NCI-H524 (cell line): ENCODE results near the gene PARP1.
A peak's percentile ranks its signal among the peaks of the same experiment; 100 is the strongest.

Source experiments
- DNase-seq, 2 experiments: peaks; one replicate each; lab custom pipeline; 2025; lab: John Stamatoyannopoulos, UW

The PARP1 gene

GRCh38 chr1:226405411-226405988 lies 2.4 kb downstream of the PARP1 start:
- no peak for DNase-seq

DNA sequence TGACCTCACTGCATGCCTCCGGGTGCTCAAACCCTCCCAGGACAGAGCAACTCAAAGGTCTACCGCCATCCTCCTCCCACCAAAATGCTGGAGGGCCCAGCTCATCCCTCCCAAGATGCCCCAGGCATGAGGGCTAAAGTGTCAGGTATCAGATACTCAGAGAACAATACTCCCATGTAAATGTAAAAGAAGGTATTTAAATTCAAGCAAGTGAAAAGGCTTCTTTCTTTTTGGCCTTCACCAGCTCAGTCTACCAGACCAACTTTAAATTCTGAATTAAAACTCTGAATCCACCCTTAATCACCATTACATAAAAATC lies 3.0 kb downstream of the PARP1 start:
- no peak for DNase-seq

DNA sequence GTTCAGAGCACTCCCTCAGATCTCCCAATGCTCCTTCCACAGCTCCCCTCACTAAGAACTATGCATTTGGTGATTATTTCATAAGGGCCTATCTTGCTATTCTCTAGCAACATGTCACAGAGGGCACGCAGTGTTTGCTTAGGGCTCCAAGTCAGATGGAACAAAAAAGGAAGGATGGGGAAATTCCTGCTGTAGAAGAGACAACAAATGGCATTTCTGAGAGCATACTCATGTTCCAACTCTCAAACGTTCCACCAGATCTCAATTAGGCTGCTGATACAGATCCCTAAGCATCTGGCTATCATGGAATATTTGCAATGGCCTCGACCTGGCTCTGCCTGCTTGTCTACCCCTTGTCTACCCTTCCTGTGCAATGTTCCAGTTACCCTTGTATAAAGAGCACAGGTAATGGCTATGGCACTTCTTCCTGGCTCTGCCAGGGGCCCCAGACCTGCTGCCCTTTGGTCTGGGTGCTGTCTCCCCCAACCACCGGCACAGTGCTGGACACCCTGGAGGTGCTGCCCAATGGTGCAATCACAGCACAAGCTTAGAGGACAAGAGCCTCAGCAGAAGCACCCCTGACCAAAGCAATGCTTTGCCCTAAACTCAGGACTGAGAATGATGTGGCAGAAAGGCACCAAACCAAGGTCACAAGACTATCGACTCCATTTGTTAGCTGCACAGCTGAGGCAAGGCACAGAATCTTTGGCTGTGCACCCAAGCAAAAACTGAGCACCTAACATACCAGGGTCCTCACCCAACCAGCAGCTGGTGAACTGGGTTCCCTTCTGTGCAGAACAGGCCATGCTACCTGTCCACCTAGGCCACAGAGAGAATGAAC lies 3.6 kb downstream of the PARP1 start:
- peak; percentile 15 to 74 for DNase-seq

DNA sequence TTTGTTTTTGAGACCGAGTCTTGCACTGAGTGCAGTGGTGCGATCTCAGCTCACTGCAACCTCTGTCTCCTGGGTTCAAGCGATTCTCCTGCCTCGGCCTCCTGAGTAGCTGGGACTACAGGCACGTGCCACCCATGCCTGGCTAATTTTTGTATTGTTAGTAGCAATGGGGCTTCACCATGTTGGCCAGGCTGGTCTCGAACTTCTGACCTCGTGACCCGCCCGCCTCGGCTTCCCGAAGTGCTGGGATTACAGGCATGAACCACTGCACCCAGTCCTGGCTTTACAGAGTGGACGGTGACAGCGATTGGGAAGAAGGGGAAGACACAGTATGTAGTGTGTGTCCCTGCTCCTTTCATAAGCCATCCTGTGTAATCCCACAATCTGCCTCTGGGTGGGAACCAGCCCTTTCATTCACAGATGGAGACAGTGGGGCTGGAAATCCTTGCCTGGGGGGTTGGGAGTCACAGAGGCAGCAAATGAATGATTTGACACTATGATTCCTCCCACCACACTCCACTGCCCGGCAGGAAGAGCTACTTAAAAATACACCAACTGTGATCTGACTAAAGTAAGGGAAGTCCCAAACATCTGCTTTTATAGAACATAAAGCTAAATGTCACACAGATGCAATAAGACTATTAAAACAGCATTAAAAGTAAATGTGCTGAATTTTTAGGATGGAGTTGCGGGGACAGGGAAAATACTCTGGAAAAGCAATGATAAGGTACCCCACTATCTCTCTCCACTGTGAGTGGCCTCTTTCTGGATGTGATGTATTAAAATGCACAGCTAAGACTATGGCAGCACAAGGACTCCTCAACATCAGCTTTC lies 4.5 kb downstream of the PARP1 start:
- peak; percentile 5 to 47 for DNase-seq

- DNase-seq = no peak
Observed at GRCh38 chr1:226402739-226403165, 5.1 kb downstream of the PARP1 start.

DNA sequence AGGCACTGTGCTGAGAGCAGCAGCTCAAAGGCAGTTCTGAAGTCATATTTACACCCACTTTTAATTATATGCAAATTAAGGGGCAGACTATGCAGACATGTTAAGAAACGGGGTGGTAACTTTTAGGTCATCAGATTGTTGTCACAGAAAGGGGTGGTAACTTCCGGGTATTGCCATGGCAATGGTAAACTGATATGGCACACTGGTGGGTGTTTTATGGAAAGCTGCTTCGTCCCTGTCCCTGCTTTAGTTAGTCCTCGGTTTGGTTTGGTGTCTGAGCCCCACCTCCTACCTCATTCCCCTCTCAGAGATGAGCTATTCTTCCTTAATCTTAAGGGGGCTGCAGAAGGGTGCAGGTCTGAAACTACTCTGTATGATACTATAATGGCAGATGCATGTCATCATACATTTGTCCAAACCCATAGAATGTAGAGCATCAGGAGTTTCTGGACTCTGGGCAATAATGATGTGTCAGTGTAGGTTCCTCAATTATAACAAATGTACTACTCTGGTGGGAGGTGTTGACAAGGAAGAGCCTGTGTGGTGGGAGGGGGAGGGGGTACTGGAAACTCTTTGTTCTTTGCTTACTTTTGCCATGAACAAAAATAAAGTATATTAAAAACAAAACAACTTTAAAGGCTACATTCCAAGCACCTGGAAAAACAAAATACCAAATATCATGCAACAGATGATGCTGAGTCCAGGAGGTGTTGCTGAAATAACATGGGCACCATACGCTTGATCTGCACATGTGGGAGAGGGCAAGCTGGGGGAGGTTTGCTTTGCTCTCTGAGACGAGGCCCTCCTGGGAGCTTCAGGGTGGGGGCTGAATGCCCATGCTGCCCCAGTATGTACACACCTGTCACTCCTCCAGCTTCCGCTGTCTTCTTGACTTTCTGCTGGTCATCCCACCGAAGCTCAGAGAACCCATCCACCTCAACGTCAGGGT lies 6.3 kb downstream of the PARP1 start:
- DNase-seq = no peak

DNA sequence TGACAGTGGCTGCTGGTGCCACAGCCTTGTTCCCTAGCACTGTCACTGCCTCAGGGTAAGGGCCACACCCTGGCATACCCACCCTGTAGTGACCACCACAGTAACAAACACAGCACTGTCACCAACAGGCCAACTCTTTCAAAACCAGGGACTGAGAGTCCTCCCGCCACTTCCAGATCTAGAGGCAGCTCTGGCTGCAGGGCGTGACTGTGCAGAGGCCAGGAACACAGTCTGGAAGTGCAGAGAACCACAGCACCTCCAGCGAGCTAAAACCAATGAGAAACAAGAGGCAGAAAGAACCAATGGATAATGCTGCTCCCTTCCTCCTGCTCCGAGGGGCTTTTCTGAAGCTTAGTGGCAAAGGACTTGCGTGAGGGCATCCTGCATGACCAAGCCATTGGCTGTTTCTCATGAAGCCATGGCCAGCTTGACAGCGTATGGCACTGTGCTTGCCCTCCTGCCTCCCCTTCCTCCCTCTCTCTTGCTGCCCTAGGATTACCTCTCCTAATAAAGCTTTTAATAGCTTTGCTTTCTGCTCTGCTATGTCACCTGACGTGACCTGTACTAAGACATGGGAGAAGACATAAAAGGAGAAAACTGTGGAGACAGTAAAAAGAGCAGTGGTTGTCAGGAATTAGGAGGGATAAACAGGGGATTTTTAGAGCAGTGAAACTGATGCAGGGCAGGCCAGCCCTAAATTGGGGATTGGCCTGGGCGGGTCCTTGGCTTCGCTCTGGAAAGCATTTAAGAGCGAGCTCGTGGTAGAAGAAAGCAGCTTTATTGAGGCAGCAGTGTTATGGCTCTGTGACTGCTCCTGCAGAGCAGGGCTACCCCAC lies 7.2 kb downstream of the PARP1 start:
- DNase-seq = no peak

DNA sequence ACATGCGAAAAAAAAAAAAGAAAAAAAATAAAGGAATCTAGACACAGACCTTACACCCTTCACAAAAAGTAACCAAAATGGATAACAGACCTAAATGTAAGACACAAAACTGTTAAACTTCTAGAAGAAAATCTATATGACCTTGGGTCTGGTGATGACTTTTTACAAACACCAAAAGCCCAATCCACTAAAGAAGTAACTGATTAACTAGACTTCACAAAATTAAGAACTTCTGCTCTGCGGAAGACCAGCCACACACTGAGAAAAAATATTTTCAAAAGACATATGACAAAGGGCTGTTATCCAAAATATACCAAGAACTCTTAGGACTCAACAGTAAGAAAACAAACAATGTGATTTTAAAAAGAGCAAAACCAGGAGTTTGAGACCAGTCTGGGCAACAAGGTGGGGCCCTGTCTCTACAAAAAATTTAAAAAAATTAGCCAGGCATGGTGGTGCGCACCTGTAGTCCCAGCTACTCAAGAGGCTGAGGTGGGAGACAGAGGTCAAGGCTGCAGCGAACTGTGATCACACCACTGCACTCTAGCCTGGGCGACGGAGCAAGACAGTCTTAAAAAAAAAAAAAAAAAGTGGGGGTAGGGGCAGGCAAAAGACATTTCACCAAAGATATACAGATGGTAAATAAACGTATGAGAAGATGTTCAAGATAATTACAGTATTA lies 9.8 kb downstream of the PARP1 start:
- DNase-seq = no peak

GRCh38 chr1:226397011-226397926 lies 10.6 kb downstream of the PARP1 start:
- DNase-seq = peak; percentile 10 to 55

- DNase-seq = no peak
Observed at GRCh38 chr1:226395753-226396152, 12.1 kb downstream of the PARP1 start.

- DNase-seq = no peak
Observed at GRCh38 chr1:226394462-226394861, 13.4 kb downstream of the PARP1 start.

GRCh38 chr1:226390681-226391080 lies 17.2 kb downstream of the PARP1 start:
- DNase-seq = no peak

GRCh38 chr1:226388131-226388530 lies 19.8 kb downstream of the PARP1 start:
- DNase-seq = no peak

DNA sequence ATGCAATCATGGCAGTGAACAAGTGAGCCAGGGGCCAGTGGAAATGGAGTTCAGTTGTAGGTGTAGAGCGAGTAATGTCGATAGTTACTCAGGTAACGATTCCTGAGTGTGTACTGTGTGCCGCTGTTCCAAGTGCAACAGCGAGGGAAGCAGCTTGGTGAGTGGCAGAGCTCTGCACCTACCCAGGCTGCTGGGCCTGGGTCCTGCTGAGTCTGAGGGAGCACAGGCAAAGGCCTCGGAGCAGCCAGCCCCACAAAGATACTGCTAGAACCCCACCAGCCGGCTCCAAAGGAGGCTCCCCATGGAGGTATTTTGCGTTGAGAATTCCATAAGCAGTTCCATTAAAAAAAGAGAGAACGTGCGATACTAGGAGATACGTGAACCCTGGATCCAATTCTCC lies 23.2 kb downstream of the PARP1 start:
- DNase-seq = no peak

- no peak for DNase-seq
Observed at GRCh38 chr1:226384040-226384439, 23.9 kb downstream of the PARP1 start.

DNA sequence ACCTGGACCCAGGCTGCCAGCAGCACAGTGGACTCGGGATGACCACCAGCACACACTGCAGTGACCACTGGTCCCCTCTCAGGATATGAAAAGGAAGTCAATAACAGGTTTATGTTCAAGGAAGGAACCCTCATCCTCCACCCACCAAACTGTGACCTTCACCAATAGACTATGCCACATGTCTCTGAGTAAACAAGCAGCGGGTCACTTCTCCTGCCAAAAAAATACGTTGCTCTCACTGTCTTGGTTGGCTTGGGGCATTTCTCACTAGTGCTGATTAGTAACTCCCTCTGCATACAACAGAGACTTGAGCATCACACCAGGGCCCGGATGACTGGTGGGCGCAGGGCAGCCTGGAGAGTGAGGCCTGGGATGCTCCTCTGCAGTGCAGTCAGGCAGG lies 25.9 kb downstream of the PARP1 start:
- no peak for DNase-seq

GRCh38 chr1:226381226-226381998 lies 26.5 kb downstream of the PARP1 start:
- no peak for DNase-seq

GRCh38 chr1:226378071-226378470 lies 29.8 kb downstream of the PARP1 start:
- DNase-seq = no peak
